ENCODE data around the gene DNAJC21.
"Not testable (repeated sequence)": the region's sequence is repeated elsewhere in the genome, so short reads cannot be mapped to it uniquely, and the experiment has no call there.

DNAJC21 gene

DNA sequence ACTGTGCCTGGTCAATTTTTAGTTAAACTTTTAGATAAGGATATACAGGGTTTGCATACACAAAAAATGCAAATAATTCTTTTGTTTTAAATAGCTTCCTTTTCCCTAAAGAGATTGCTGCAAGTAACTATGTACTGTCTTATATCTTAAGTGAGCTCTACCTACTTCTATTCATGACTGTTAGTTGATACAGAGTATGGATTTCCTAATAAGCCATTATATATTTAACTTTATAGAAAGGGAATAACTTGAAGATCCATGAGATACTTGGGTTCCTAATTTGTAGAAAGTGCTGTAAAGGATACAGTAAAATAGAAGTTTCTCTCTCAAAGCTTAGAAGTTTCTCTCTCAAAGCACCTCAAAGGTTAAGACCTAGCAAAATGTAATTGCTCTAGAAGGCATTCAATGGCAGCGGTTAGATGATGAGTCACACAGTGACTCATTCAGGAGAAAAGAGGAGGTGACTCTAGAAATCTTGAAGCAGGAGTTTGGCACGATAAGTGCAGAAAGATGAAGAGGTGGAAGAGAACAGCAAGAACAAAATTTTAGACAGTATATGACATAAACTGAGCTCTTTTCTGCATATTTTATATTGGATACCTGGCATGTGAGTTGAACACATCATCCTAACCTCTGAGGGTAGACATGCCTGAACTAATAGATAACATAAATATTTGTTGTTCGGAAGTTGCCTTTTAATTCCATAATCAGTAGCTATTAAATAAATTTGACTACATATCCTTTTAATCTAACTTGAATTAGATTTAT lies 5.5 kb upstream of the DNAJC21 start:
- peak; percentile 88 for DNase-seq

DNA sequence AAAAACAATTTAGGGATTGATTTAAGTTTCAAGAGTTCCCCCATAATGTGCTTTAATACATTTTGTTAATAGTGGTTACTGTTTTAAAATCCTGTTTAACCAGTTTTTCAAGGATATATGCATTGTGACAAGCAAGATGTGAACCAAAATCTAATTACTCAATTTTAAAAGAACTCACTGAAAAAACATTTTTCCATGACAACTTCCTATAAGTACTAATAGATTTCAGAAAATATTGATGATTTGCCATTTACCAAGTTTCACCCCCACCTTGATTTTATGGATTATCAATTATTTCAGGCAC lies 4.9 kb upstream of the DNAJC21 start:
- no peak for DNase-seq

DNA sequence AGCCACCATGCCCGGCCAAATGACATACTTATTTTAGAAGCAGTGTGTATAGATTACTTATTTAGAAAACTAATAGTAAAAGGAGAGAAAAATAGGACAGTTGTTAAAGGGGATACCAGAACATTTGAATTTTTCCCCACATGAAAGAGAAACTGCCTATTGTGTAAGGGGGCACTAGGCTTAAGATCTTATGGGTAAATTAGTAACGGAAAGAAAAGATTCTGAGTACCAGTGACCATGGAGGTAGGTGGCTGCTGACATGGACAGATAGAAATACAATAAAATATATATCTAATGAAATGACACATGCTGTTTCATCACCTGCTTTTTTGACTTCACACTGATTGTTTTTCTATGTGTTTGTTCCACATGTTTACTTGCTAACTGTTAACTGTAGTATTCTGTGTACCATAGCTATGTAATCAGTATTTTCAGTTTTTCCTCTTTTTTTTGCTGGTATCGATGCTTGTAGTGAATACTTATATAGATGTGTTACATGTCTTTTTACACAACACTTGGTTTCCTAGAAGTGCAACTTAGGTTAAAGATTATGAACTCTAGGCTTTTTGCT lies 3.0 kb upstream of the DNAJC21 start:
- DNase-seq: no peak

- DNase-seq: no peak
Measured at GRCh38 chr5:34927785-34928184, 1.6 kb upstream of the DNAJC21 start.

- no peak for DNase-seq
Measured at GRCh38 chr5:34928267-34928666, 1.1 kb upstream of the DNAJC21 start.

- peak; percentile 82 for DNase-seq
Measured at GRCh38 chr5:34929720-34930461, 532 bp downstream of the DNAJC21 start.

DNA sequence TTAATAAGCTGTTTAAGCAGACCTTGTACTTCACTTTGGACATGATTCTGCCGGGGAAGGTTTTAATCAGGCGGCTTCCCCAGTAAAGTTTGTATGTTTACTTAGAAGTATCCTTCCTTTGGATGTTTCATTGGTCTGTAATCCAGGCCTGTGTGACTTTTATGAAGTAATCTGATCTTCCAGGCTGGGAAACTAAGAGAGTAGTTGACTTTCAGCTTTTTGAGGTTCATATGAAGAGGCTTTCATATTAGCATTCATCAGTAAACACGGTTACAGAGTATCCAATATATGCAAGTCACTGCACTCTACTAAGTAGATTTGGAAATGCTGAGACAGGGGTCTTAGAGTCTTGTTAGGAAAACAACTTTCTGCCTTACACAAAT lies 1.1 kb downstream of the DNAJC21 start:
- peak; percentile 16 for DNase-seq

DNA sequence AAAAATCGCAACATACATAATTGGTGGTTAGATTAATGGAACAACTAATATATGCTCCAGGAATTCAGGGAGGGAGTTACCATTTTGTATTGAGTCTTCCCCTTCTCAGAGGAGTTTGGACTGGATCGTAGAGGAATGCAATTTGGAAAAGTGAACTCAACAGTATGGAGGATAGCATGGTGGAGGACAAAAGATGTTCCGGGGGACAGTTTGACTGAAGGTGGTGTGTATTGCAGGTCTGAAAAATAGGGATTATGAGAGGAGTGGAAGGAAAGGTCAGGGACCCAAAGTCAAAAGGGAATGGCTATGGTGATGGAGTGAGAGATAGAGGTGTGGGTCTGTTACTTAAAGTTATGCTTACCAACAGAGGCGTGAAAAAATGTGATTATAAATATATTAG lies 1.5 kb downstream of the DNAJC21 start:
- no peak for DNase-seq

- no peak for DNase-seq
Measured at GRCh38 chr5:34932947-34933346, 3.6 kb downstream of the DNAJC21 start.

GRCh38 chr5:34941936-34942335 lies 12.6 kb downstream of the DNAJC21 start:
- DNase-seq: no peak

GRCh38 chr5:34944044-34944443 lies 14.7 kb downstream of the DNAJC21 start:
- DNase-seq: no peak

- no peak for DNase-seq
Measured at GRCh38 chr5:34944460-34945047, 15.2 kb downstream of the DNAJC21 start.

- DNase-seq: peak; percentile 7
Measured at GRCh38 chr5:34957321-34957720, 28.0 kb downstream of the DNAJC21 start.

DNA sequence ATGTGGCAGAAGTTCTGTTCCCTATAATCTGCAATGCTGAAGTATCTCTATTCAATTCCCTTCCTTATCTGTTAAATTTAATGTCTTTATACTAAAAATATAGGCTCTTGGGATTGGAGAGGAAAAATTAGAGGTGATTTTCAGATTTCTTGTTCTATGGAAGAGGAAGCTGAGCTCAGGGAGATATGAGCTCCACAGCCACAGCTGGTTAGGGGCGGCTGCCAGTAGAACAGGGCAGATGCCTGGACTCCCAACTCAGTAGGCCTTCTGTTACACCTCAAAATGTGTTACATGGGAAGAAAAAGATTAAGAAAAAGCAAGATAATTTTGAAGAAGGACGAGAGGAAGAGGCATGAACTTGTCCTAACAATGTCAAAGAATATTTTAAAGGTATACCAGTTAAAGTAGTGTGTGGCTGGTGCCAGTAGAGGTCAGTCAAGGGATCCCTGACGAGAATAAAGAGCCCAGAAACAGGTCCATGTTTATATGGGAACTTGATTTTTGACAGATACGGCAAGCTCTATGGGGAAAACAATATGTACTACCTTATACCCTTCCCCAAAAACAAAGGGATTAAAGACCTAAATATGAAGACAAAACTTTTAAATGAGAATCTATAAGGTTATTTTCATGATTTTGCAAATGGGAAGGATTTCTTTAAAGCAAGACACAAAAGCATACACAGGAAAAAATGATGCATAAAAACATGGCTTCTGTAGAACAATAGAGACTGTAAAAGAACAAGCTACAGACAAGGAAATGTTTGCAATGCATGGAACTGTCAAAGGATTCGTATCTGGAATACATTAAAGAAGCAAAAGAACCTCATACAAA lies 28.7 kb downstream of the DNAJC21 start:
- peak; percentile 22 for DNase-seq

DNA sequence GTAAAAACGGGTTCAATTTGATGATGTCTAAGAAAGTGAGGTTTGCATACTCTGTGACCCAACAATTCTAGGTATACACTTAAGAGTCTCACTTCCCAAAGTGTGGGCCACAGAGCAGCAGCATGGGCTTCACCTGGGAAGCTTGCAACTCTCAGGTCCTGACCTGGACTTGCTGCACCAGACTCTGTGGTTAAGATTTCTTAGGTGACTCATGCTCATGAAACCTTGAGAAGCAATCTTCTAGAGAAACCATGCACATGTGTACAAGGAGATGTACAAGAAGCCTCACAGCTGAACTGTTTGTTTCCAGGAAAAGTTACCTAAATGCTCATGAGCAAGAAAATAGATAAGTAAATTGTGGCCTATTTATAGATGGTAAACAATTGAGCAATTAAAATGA lies 30.0 kb downstream of the DNAJC21 start:
- DNase-seq: peak; percentile 34

GRCh38 chr5:34967540-34967939 lies 38.2 kb downstream of the DNAJC21 start:
- DNase-seq: no peak

DNA sequence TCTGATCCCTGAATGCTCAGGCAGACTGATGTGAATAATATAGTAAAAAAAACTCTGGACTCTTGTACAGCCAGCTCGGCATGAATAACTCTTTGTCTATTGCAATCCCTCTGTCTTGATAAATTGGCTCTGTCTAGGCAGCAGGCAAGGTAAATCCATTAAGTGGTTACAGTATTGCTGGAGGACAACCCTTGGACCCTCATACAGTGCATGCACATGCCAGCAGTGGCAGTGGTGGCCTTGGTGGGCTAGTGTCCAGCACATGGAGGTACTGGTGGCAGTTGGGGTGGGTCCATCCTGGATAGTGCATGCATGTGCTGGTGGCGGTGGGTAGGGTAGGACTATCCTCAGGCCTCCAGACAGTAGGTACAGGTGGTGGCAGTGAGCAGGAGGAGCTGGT lies 38.9 kb downstream of the DNAJC21 start:
- DNase-seq: no peak

GRCh38 chr5:34970552-34970951 lies 41.2 kb downstream of the DNAJC21 start:
- no peak for DNase-seq

- DNase-seq: not testable (repeated sequence)
Measured at GRCh38 chr5:34971655-34972054, 42.3 kb downstream of the DNAJC21 start.

- no peak for DNase-seq
Measured at GRCh38 chr5:34976347-34976746, 47.0 kb downstream of the DNAJC21 start.

DNA sequence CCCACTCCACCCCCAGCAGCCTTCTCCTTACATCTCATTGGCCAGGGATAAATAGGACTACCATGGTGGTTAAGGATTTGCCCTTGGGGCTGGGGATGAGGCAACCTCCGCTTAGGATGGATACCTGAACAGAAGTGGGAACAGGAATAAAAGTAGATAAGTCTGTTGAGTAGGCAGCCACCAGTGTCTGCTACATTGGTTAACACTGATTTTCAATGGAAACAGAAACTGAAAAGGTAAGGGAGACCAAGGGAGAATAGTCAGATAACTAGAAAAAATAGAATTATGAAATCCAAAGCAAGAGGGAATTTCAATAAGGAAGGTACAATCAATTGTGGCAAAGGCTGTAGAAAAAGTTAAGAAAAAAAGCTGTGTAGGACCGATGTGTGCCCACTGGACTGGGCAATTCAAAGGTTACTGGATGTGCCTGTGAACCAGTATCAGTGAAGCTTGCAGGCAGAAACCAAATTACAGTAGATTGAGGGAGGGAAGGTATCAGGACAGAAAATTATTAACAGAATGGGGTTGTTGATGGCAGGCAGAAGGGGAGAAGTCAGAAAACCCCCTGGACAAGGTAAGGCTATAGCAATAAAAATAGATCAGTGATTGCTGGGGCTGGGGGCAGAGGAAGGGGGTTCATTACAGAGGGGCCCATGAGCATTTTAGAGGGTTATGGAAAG lies 48.7 kb downstream of the DNAJC21 start:
- DNase-seq: no peak

DNA sequence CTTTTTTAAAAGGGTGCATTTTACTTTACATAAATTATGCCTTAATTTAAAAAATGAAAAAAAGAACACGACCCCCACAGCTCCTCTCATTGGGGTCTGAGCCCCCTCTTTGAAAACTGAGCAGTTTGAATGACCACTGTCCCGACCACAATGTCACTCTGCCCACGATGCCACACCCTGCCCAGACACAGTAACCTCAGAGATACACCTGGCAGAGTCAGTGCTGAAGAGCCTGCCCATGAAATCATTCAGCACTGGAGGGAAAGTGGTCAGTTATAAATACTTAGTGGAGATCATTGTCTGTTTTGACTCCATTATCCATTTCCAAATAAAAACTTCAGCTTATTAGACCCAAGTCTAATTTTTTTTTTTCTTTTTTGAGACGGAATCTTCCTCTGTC lies 49.3 kb downstream of the DNAJC21 start:
- no peak for DNase-seq
